GM18499 (cell line): ENCODE results near the gene DLD.
"Not testable (repeated sequence)": the region's sequence is repeated elsewhere in the genome, so short reads cannot be mapped to it uniquely, and the experiment has no call there.

Experiments used
- ATAC-seq: cut with Tn5 transposase; IDR thresholded peaks from one replicate; pipeline ENCODE4 v1.9.1; 2021; ENCODE audit warnings: moderate number of reproducible peaks; ENCODE audit not compliant: insufficient read depth, unreplicated experiment

Gene DLD

GRCh38 chr7:107874111-107874510 lies 16.9 kb upstream of the DLD start:
- ATAC-seq: no peak

DNA sequence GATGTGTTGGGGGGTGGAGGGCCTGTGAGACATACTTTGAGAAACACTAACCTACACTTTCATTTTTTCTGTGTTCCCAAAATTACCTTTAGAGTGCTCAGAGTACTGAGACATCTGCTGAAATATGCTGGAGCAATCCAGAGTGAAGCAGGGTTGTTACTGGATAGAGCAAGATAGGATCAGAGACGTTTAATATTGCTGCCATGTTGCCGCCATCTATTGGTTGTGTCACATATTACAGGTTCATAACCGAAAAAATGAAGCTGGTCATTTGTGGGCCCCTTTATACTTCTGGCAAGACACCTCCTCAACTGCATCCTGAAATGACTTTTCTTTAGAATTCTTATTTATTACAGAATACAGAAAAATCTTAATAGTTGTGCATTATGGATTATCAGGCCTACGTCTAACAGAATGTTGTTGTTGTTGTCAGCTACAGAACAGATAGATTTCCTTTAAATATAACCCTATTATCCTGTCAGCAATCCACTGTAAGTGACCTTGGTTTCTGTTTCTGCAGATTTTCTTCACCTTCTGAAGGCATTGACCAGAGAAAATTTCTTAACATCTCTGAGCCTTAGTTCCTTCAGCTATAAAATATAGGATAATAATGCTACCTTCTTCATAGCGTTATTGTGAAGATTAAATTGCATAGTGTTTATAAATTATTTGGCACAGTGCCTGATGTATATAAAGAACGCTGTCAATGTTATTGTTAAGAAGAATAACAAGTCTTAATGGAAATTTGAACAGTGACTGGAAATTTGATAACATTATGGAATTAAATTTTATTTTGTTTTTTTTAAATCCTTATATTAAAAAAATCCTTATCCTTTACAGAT lies 16.2 kb upstream of the DLD start:
- no peak for ATAC-seq

GRCh38 chr7:107876916-107877315 lies 14.1 kb upstream of the DLD start:
- no peak for ATAC-seq

- ATAC-seq: no peak
Measured at GRCh38 chr7:107877731-107878382, 13.1 kb upstream of the DLD start.

DNA sequence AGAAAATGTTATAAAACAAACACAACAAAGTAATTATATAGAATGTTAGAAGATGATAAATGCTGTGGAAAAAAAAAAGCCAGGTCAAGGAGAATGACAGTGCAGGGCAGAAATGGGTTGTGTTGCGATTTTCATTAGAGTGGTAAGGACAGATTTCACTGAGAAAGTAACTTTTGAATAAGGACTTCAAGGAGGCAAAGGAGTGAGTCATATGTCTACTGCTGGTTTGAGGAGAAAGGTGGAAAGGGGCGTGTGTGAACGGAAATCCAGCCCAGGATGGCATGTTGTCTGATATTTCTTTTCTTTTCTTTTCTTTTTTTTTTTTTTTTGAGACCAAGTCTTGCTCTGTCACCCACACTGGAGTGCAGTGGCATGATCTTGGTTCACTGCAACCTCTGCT lies 12.3 kb upstream of the DLD start:
- ATAC-seq: no peak

GRCh38 chr7:107879400-107880035 lies 11.5 kb upstream of the DLD start:
- ATAC-seq: peak; percentile 69

- ATAC-seq: no peak
Measured at GRCh38 chr7:107882766-107883165, 8.2 kb upstream of the DLD start.

DNA sequence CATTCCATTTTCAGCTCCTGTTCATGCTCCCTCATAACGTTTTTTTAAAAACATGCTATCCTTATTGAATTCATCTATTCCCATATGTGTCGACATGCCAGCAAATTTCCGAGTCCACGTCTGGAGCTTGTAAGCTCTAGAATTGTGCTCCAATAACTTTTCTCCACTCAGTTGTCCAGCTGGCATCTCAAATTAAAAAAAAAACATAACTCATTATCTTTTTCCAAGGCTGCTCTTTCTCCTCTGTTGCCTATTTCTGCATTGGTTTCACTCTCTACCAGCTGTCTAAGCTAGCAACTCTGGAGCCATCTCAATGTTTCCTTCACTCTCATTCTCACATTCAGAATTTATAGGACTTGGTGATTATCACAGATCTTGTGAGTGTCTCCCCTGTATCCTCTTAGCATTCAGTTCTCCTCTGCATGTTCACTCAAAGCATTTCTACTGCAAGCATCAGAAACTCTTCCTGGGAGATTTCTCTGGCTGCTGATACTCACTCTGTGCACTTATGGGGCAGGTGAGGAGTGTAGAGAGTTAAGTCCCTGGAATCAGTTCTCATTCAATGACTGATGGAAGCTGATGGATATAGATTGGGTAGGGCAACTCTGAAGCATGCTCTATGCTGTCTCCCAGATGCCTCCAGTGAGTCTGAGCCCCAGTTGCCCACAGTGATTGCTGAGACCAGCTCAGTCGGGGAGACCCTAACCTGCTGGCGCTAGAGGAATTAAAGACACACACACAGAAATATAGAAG lies 6.7 kb upstream of the DLD start:
- ATAC-seq: no peak

DNA sequence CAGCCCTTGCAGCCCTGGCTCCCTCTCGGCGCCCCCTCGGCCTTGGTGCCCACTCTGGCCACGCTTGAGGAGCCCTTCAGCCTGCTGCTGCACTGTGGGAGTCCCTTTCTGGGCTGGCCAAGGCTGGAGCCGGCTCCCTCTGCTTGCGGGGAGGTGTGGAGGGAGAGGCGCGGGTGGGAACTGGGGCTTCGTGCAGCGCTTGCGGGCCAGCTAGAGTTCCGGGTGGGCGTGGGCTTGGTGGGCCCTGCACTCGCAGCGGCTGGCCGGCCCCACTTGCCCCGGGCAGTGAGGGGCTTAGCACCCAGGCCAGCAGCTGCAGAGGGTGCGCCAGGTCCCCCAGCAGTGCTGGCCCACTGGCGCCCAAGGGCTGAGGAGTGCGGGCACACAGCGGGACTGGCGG lies 3.2 kb upstream of the DLD start:
- ATAC-seq: not testable (repeated sequence)

GRCh38 chr7:107889992-107890391 lies 991 bp upstream of the DLD start:
- ATAC-seq: no peak

DNA sequence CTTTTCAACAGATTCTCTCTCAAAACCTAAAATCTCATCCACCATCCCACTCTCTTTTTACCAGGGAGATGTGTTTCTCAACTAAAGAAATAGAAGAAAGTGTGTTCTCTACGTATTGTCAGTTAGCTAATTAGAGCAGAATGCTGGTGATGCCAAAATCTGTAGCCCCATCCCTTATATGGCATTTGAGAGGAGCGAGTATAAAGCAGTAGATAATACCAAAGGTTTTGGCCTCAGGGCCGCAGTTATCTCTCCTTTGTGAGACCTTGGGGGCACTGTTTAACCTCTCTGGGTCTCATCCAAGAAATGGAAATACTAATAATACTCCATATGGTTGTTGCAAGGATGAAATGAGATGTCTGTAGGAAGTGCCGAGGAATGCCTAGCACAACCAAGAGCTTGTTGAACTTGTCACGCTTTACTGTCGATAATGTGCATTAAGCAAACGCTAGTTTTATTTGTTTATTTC lies 456 bp upstream of the DLD start:
- ATAC-seq: peak; percentile 3

DNA sequence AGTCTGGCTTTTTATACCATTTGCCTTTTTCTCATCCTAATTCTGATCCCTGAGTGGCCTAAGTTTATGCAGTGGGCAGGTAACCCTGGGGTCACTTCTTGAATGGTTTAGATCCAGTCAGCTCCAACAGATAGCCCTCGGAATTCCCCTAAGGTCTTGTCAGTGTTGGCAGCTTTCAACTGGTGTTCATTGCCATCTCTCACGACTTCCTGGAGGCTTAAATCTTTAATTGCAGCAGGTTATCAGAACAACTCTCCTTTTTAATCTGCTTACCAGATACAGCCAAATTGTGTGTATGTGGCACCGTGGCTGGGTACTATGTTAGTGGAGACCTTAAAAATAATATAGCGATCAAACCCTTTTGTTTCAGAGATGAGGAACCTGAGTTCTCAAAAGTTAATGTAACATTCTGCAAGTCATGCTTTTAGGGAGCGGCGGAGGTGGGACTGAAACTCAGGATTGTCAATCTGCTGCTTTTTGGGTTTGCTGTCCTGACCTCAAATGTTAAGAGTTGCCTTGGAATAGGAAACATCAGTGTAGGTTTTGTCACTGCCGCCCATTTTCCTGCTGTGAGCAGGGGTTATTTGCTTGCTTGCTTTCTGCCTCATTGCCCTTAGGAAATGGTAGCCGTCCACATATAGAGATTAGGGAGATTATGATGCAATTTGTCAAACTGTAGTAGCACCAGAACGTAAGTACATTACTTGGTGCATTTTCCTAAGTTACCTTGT lies 818 bp downstream of the DLD start:
- peak; percentile 16 for ATAC-seq

DNA sequence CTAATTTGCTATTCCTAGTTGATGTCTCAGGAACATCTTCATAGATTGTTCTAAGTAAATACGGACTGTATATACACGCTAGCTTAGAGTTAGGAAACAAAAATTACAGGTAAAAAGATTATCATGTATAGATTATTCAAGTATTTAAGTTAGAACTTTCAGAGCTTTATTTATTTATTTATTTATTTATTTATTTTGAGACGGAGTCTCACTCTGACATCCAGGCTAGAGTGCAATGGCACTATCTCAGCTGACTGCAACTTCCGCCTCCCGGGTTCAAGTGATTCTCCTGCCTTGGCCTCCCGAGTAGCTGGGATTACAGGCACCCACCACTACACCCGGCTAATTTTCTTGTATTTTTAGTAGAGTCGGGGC lies 1.4 kb downstream of the DLD start:
- not testable (repeated sequence) for ATAC-seq

DNA sequence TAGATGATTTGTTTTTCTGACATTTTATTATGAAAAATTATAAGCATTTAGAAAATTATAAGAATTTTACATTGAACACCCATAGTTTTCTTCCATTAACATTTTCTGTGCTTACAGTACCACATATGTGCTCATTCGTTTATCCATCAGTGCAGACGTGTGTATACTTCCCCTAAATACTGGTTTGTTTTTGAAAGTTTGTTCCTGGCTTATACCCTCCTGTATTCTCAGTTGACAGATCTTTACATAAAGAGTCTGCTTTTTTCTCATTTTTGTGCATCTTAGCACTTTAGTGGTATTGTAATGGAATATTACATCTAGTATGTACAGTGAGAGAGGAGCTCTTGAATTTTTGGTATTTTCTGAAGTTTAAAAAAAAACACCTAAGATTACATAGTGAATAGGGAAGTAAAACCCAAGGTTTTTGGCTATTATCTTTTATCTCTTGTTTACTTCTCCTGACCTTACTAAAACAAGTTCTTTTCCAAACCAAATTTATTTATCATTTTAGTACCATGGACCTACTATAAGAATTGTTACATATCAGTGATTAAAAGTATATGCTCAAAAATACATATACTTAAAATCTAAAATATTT lies 8.1 kb downstream of the DLD start:
- no peak for ATAC-seq

GRCh38 chr7:107900496-107901015 lies 9.6 kb downstream of the DLD start:
- ATAC-seq: no peak

- ATAC-seq: no peak
Measured at GRCh38 chr7:107902381-107902780, 11.4 kb downstream of the DLD start.

GRCh38 chr7:107907790-107908189 lies 16.8 kb downstream of the DLD start:
- no peak for ATAC-seq

GRCh38 chr7:107909445-107909844 lies 18.5 kb downstream of the DLD start:
- ATAC-seq: no peak

DNA sequence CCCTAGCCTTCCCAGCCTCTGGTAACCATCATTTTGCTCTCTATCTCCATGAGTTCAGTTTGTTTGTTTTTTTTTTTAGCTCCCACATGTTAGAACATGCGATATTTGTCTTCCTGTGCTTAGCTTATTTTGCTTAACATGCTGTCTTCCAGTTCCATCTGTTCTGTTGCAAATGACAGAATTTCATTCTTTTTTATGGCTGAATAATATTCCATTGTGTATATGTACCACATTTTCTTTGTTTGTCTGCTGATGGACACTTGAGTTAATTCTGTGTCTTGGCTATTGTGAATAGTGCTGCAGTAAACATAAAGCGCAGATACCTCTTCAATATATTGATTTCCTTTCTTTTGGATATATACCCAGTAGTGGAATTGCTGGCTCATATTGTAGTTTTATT lies 21.0 kb downstream of the DLD start:
- ATAC-seq: no peak
